ENCODE results near the gene BORCS5. TPM values are rescaled to one million over a fixed set of nuclear protein-coding genes. Genes with fewer than 3 reads are reported as not detected.

Gene BORCS5
- total and polyA plus RNA-seq, 2 experiments from 2014 or later, result 11.3 to 12.6 TPM

- no peak overlapping the region for H3K27ac ChIP-seq (ENCODE audit: low read depth)
- no peak for ATAC-seq
- 0 out of 3 replicates have a peak, but pooled peaks cover 3% of the 10 kb centered on the region for H3K36me3 Mint-ChIP-seq (ENCODE audit: low read depth)
- H3K4me1 Mint-ChIP-seq, result peaks cover 8% of the 10 kb centered on the region
- H3K27ac Mint-ChIP-seq, result no peak overlapping the region
- no peaks in the 10 kb centered on the region for H3K36me3 ChIP-seq (ENCODE audit: insufficient read depth)
- no peak overlapping the region for H3K4me3 Mint-ChIP-seq
- no peaks in the 10 kb centered on the region for H3K4me1 ChIP-seq (ENCODE audit: insufficient read depth)
- H4K20me1 ChIP-seq (replicated peaks; ENCODE audit: insufficient read depth), result no peaks in the 10 kb centered on the region
- no peaks in the 10 kb centered on the region for H3K79me2 ChIP-seq (replicated peaks; ENCODE audit: insufficient read depth)
- no peak overlapping the region for H3K4me3 ChIP-seq
- no peak for DNase-seq (ENCODE audit: low spot score)
- no peaks in the 10 kb centered on the region for H3K9me2 ChIP-seq (ENCODE audit: insufficient read depth)
- no peaks in the 10 kb centered on the region for H3F3A ChIP-seq (replicated peaks; ENCODE audit: low read depth)
- no peaks in the 10 kb centered on the region for H3K9me3 Mint-ChIP-seq
- TF ChIP-seq ZNF114 (CRISPR knock-in tag; IDR thresholded peaks at IDR 0.05) (no peak), EZH2 (IDR thresholded peaks at IDR 0.05; ENCODE audit: low read depth, unreplicated experiment) (no peak), CTCF (conservative IDR thresholded peaks at IDR 0.05; ENCODE audit: low read depth in 2 of 2) (no peak), NANOG (IDR thresholded peaks at IDR 0.05; ENCODE audit: borderline replicate concordance) (no peak), ETS1 (IDR thresholded peaks at IDR 0.05) (no peak), ZNF462 (CRISPR knock-in tag; IDR thresholded peaks at IDR 0.05) (no peak), ZNF331 (CRISPR knock-in tag; IDR thresholded peaks at IDR 0.05; ENCODE audit: low read depth) (no peak), REST (IDR thresholded peaks at IDR 0.05; ENCODE audit: unreplicated experiment) (no peak), POLR2AphosphoS5 (IDR thresholded peaks at IDR 0.05; ENCODE audit: low read depth) (no peak), EZH2phosphoT487 (IDR thresholded peaks at IDR 0.05; ENCODE audit: unreplicated experiment) (no peak), JUNB (IDR thresholded peaks at IDR 0.05; ENCODE audit: unreplicated experiment) (no peak), STAT1 (IDR thresholded peaks at IDR 0.05; ENCODE audit: unreplicated experiment) (no peak), CREB1 (CRISPR knock-in tag; IDR thresholded peaks at IDR 0.05; ENCODE audit: low read depth) (no peak)
- no peaks in the 10 kb centered on the region for H3K27me3 ChIP-seq (ENCODE audit: insufficient read depth)
- no peak overlapping the region for H3K4me2 ChIP-seq
- no peaks in the 10 kb centered on the region for H3K27me3 Mint-ChIP-seq (ENCODE audit: insufficient read depth, low read depth, poor library complexity)
- no peak overlapping the region for H2AFZ ChIP-seq
Measured at GRCh38 chr12:12392413-12392812, 35.5 kb downstream of the BORCS5 start.
